T-helper 17 cell (primary cell): ENCODE results near the gene THUMPD2. TPM values are rescaled to one million over a fixed set of nuclear protein-coding genes. Genes with fewer than 3 reads are reported as not detected.

Experiments
- ATAC-seq: fragments of 150-1000 bp; cut with Tn5 transposase; 2 replicates; pipeline ENCODE4 v1.10.0; 2021; ENCODE audit warnings: mild to moderate bottlenecking, moderate library complexity
- DNase-seq, 3 donors: peaks; one replicate each; pipeline versions ENCODE4 v3.0.0 to v3.0.0-alpha.2; 2020 to 2021
- H3K9me3 ChIP-seq: one replicate; pipeline ENCODE4 v1.7.0; 2013; ENCODE audit warnings: low read length, mild to moderate bottlenecking; ENCODE audit not compliant: control insufficient read depth, poor library complexity, severe bottlenecking
- H3K27ac Mint-ChIP-seq: one replicate; pipeline ENCODE4 v1.8.0; 2022; ENCODE audit warnings: mild to moderate bottlenecking, moderate library complexity, mixed read lengths
- H3K27me3 Mint-ChIP-seq: one replicate; pipeline ENCODE4 v1.8.0; 2022; ENCODE audit warnings: mixed read lengths
- H3K36me3 Mint-ChIP-seq: one replicate; pipeline ENCODE4 v1.8.0; 2022; ENCODE audit warnings: low read depth, mixed read lengths
- H3K4me1 Mint-ChIP-seq: one replicate; pipeline ENCODE4 v1.8.0; 2022; ENCODE audit warnings: mild to moderate bottlenecking, mixed read lengths
- H3K4me3 Mint-ChIP-seq: one replicate; pipeline ENCODE4 v1.8.0; 2022; ENCODE audit warnings: mild to moderate bottlenecking, moderate library complexity, mixed read lengths
- total RNA-seq, 4 donors: library from RNA in 2 of 4; stranded (reverse) in 2 of 4; gene quantifications; one replicate each; pipeline ENCODE4 v1.2.3 and lab custom pipeline; 2022 to 2026

Gene THUMPD2
- total RNA-seq, 2 donors from 2014 or later, result 10.5 to 16.1 TPM

DNA sequence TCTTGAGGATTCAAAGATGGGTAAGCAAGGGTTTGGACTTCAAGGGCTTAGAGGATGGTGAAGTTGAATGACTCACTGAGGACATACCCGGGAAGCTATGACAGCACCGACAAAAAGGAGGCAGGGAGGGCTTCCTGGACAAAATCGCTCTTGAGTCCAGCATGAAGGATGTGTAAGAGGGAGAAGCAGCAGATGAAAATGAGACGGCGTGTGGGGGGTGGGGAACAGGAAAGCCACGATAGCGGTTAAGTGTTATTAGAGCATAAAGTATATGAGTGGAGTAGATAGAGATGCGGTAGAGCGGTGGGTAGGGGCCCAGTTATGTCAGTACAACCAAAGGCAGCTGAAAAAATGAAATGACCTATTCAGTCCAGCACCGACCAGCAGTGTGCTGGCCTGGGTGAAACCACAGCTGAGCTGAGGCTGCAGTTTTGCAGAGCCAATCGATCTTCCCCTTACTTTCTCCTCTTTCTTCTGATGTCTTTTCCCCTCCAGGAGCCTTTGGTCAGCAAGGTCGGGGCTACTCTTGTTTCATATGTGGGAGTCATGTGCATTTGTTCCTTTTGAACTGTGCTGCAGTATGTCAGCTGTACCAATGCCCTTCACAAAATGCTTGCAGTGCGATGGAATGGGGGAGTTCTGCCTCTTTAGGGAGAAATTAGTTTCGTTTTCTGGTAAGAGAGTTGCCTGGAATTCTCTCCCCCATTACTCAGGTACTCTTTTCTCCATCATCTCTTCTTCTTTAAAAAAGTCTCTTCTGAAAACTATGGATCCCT is 2.0 kb upstream of the THUMPD2 start:
- ATAC-seq, result no peak
- peaks cover 35% of the 10 kb centered on the region for H3K4me1 Mint-ChIP-seq
- H3K9me3 ChIP-seq, result no peaks in the 10 kb centered on the region
- DNase-seq, result no peak
- H3K4me3 Mint-ChIP-seq, result peak overlapping the region; percentile 96
- H3K27ac Mint-ChIP-seq, result peak overlapping the region; percentile 86
- H3K36me3 Mint-ChIP-seq, result no peaks in the 10 kb centered on the region
- peaks cover 12% of the 10 kb centered on the region for H3K27me3 Mint-ChIP-seq

DNA sequence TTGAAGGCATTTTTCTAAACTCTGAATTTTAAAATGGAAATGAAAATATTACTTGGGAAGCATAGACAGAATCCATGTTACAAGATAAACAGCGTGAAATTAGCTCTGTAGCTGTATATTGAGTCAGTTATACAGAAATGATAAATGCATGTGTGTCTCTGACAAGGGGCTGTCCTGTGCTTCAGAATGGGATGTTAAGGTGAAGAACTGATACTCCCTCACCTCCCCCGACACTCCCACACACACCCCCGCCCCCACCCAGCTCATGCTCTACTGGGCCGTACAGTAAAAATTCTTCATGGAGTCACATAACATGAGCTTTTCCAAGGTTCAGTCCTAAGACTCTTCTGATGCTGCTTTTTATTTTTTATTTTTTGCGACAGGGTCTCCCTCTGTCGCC is 869 bp upstream of the THUMPD2 start:
- Mint-ChIP-seq H3K4me1 (peaks cover 33% of the 10 kb centered on the region), H3K36me3 (no peaks in the 10 kb centered on the region), H3K4me3 (peak overlapping the region; percentile 96), H3K27ac (peak overlapping the region; percentile 94), H3K27me3 (peaks cover 4% of the 10 kb centered on the region)
- no peak for DNase-seq
- H3K9me3 ChIP-seq, result no peaks in the 10 kb centered on the region
- no peak for ATAC-seq

DNA sequence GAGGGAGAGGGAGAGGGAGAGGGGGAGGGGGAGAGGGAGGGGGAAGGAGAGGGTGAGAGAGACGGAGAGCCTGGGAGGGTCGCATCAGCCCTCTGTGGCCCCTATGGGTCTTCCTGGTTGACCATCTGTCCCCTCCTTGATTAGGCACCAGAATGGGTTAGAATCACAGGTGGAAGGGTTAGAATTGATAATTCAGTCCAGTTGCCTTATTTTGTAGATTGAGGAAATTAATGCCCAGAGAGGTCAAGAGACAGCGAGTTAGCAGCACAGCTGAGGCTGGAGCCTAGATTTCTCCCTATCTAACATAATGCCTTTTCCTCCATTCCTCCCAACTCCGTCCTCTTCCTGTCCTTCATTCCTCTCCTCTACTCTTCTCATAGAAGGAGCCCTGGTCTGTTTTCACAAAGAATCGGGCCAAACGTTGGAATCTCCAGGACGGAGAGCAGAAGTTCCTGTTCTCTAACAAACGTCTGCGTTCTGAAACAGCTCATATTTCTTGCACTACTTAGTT is 338 bp upstream of the THUMPD2 start:
- no peaks in the 10 kb centered on the region for H3K9me3 ChIP-seq
- ATAC-seq (no peak), DNase-seq (no peak)
- H3K4me3 Mint-ChIP-seq, result peak overlapping the region; percentile 96
- H3K27me3 Mint-ChIP-seq, result peaks cover under 1% of the 10 kb centered on the region
- H3K27ac Mint-ChIP-seq, result peak overlapping the region; percentile 94
- H3K36me3 Mint-ChIP-seq, result no peaks in the 10 kb centered on the region
- H3K4me1 Mint-ChIP-seq, result peaks cover 35% of the 10 kb centered on the region

DNA sequence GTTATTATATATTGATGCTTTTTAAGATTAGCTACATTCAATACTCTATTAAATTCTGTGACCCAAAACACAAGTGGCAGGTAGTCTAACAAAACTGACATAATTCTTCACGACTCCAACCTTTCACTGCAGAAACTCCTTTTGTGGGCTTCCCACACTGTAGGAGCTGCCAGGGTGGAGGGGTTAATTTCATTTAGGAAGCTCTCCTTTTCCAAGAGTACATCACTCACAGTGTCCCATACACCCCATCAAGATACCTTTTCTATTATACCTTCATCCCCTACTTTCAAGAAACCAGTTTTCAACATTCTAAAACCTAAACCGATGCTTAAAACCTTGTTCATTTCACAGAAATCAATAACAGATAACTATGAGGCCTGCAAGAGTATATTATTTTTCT is 825 bp downstream of the THUMPD2 start:
- Mint-ChIP-seq H3K4me1 (peaks cover 35% of the 10 kb centered on the region), H3K27ac (peak overlapping the region; percentile 94), H3K27me3 (no peaks in the 10 kb centered on the region), H3K4me3 (peak overlapping the region; percentile 96), H3K36me3 (no peaks in the 10 kb centered on the region)
- ATAC-seq (no peak), DNase-seq (no peak)
- no peaks in the 10 kb centered on the region for H3K9me3 ChIP-seq

DNA sequence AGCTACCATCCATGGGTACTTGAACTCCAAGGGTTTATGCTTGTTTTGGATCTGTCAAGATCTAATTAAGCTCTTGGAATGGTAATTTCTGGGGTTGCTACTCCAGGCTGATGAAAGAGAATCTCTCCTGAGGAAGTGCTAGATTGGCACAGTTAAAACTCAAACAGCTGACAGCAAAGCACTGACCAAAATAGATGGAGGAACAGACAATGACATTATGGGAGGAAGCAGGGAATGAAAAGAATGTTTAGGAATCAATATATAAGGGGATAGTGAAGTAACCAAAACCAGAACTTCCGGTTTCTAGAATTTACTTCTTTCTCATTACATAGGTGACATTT is 6.3 kb downstream of the THUMPD2 start:
- no peak overlapping the region for H3K4me3 Mint-ChIP-seq
- H3K9me3 ChIP-seq, result no peaks in the 10 kb centered on the region
- no peaks in the 10 kb centered on the region for H3K27me3 Mint-ChIP-seq
- H3K36me3 Mint-ChIP-seq, result peaks cover 5% of the 10 kb centered on the region
- H3K4me1 Mint-ChIP-seq, result peaks cover 15% of the 10 kb centered on the region
- no peak for ATAC-seq
- H3K27ac Mint-ChIP-seq, result no peak overlapping the region
- DNase-seq, result no peak

DNA sequence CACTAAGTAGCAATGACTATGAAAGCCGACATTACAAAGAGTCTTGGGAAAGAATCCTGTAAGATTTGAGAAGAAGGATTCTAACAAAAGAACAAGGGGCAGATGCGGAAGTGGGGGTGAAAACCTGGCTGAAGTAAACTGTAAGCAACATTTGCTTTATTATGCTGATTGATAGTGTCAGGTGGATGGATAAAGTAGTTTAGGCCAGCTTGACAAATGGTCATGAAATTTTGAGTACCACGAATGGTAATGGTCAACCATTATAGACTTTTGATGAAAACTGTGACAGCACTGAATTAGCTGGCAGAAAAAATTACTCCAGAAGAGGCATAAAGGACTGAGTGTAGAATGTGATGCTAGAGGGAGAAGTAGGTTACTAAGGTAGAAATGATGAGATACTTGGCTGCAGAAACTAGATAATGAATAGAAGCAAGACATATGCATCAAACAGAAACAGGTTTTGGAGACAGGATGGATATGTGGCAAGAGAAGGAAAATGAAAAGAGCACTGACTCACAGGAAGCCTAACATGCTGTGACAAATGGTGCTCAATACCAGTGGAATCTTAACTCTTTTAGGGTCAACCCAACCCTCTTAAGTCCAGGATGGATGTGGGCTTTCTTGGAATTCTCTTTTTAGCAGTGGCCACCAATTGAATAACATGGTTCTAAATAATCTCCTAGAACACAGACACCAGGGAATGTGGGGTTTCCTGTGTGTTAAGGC is 6.8 kb downstream of the THUMPD2 start:
- peaks cover 12% of the 10 kb centered on the region for H3K4me1 Mint-ChIP-seq
- peaks cover 5% of the 10 kb centered on the region for H3K36me3 Mint-ChIP-seq
- no peaks in the 10 kb centered on the region for H3K9me3 ChIP-seq
- no peak overlapping the region for H3K27ac Mint-ChIP-seq
- ATAC-seq, result no peak
- H3K4me3 Mint-ChIP-seq, result no peak overlapping the region
- no peaks in the 10 kb centered on the region for H3K27me3 Mint-ChIP-seq
- DNase-seq, result no peak

DNA sequence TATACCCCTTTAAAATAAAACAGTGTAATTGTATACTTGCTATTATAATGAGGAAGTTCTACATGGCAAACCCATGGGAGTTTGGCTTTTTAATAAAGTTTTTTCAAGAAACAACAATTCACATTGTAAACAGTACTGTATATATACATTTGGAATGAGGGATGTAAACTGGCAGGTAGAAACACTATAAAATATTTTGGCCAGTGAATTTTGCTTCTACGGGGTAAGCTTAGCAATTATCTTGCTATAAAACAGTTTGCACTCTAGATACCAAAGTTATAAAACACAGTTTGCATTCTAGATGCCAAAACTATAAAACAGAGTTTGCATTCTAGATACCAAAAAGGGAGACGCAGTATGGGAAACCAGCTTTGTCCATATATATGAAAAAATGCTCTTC is 16.6 kb downstream of the THUMPD2 start:
- Mint-ChIP-seq H3K4me3 (no peak overlapping the region), H3K27ac (no peak overlapping the region), H3K4me1 (peaks cover 15% of the 10 kb centered on the region), H3K36me3 (peaks cover 26% of the 10 kb centered on the region), H3K27me3 (no peaks in the 10 kb centered on the region)
- DNase-seq (no peak), ATAC-seq (no peak)
- no peaks in the 10 kb centered on the region for H3K9me3 ChIP-seq

DNA sequence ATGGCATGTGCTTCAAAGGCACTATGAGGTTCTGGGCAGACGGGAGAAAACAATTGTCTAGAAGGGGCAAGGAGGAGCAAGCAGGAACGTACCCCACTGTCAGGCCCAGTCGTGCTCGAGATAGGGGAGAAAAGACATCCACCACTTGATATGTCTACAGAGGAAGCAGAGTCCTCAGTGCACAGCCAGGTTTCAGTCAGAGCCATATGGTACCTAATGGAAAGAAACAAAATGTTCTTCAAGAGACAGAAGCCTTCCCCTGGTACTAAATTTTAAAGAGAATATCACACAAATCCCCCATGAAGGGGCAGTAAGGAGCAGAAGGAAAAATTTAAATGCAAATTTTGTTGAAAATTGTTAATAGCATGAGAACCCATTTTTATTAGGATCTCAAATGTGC is 21.9 kb downstream of the THUMPD2 start:
- H3K4me3 Mint-ChIP-seq, result no peak overlapping the region
- ATAC-seq (no peak), DNase-seq (no peak)
- H3K9me3 ChIP-seq, result no peaks in the 10 kb centered on the region
- peaks cover 37% of the 10 kb centered on the region for H3K36me3 Mint-ChIP-seq
- H3K4me1 Mint-ChIP-seq, result peaks cover 21% of the 10 kb centered on the region
- H3K27me3 Mint-ChIP-seq, result no peaks in the 10 kb centered on the region
- H3K27ac Mint-ChIP-seq, result peak overlapping the region; percentile 17

DNA sequence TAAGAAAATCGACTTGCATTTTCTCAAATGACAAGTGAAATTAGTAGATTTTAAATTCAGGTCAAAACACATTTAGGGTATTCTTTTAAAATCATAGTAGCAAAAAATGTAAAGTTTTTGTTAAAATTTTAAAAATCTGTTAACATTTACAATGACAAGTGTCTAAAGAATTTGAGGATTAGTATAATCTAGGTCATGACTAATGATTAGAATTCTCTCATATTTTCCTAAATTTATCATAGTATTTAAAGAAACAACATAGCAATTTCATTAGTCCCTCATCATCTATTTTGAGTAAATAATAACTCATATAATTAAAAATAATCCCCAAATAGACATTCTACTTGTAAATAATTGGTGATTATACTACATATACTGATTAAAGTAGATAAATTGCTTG is 23.6 kb downstream of the THUMPD2 start:
- DNase-seq (no peak), ATAC-seq (no peak)
- H3K27ac Mint-ChIP-seq, result no peak overlapping the region
- peaks cover 21% of the 10 kb centered on the region for H3K4me1 Mint-ChIP-seq
- H3K36me3 Mint-ChIP-seq, result peaks cover 37% of the 10 kb centered on the region
- no peaks in the 10 kb centered on the region for H3K9me3 ChIP-seq
- H3K27me3 Mint-ChIP-seq, result no peaks in the 10 kb centered on the region
- H3K4me3 Mint-ChIP-seq, result no peak overlapping the region

DNA sequence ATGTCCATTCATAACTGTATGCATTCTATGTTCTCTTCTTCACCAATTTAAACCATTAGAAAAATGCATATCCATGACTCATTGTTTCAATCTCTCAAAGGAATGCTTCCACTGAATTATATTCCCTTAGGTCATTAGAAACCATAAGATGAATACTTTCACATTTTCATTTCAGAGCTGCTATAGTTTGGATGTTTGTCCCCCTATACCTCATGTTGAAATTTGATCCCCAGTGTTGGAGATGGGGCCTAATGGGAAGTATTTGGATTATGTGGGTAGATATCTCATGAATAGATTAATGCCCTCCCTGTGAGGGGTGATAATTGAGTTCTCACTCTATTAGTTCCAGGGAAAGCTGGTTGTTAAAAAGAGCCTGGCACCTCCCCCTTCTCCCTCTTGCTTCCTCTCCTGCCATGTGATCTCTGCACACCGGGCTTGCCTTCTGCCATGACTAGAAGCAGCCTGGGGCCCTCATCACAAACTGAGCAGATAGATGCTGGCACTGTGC is 35.7 kb downstream of the THUMPD2 start:
- Mint-ChIP-seq H3K27ac (peak overlapping the region; percentile 60), H3K4me3 (no peak overlapping the region), H3K27me3 (no peaks in the 10 kb centered on the region), H3K4me1 (peaks cover 7% of the 10 kb centered on the region), H3K36me3 (peaks cover 10% of the 10 kb centered on the region)
- no peak for DNase-seq
- H3K9me3 ChIP-seq, result no peaks in the 10 kb centered on the region
- no peak for ATAC-seq

DNA sequence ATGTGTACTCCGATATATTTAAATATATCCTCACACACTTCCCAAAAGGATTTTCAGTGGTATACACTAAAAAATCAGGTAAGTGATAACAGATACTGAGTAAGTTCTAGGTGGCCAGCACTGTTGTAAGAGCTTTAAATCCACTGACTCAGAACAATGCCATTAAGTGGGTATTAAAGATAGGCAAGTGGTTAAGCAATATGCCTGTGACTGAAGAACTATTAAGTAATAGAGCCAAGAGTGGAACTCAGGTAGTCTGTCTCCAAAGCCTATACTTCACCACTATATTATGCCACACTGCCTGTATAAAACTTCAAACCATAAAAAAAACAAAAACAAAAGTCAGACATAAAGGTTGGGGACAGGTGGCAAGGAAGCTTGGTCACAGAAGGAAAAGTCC is 37.2 kb downstream of the THUMPD2 start:
- H3K4me3 Mint-ChIP-seq, result no peak overlapping the region
- no peaks in the 10 kb centered on the region for H3K9me3 ChIP-seq
- H3K27me3 Mint-ChIP-seq, result no peaks in the 10 kb centered on the region
- peaks cover 13% of the 10 kb centered on the region for H3K4me1 Mint-ChIP-seq
- no peak overlapping the region for H3K27ac Mint-ChIP-seq
- ATAC-seq, result no peak
- no peak for DNase-seq
- peaks cover 19% of the 10 kb centered on the region for H3K36me3 Mint-ChIP-seq

DNA sequence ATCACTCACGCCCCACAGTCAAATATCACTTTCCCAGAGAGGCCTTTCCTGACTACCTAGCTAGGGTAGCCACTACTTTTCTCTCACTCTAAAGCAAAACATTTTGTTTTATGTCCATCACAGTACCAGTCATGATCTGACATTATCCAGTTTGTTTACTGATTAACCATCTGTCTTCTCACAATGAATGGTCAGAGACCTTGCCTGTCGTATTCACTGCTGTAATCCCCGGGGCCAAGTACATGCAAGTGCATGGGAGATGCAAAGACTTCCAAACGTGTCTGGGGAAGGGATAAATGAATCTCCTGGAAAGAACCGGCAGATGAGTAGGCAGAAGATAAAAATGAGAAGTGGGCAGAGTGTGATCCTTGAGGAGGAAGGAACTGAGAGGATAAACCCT is 39.7 kb downstream of the THUMPD2 start:
- ATAC-seq, result no peak

DNA sequence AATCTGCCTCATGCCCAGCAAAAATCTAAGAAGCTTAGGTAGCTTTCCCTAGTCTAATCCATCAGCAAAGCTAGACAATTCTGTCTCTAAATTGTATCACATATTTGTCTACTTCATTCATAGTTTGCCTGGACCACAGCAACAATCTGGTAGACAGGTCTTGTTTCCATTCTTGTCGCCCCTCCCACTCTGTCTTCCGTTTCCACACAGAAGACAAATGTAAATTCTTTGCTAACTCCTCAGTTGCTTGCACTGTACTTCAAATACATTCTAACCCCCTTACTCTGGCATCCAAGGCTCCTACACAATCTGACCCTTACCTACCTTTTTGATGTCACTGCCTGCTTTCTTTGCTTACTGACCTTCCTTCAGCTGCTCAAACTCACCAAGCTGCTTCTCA is 40.1 kb downstream of the THUMPD2 start:
- H3K27me3 Mint-ChIP-seq, result no peaks in the 10 kb centered on the region
- DNase-seq (no peak), ATAC-seq (no peak)

More for the DNA sequence above, 39.7 kb downstream of the THUMPD2 start:
- no peaks in the 10 kb centered on the region for H3K9me3 ChIP-seq
- Mint-ChIP-seq H3K36me3 (peaks cover 19% of the 10 kb centered on the region), H3K27ac (no peak overlapping the region), H3K27me3 (no peaks in the 10 kb centered on the region), H3K4me3 (no peak overlapping the region), H3K4me1 (peaks cover 13% of the 10 kb centered on the region)
- DNase-seq, result no peak

More for the DNA sequence above, 40.1 kb downstream of the THUMPD2 start:
- H3K4me1 Mint-ChIP-seq, result peaks cover 13% of the 10 kb centered on the region
- peaks cover 19% of the 10 kb centered on the region for H3K36me3 Mint-ChIP-seq
- no peak overlapping the region for H3K27ac Mint-ChIP-seq
- no peaks in the 10 kb centered on the region for H3K9me3 ChIP-seq
- no peak overlapping the region for H3K4me3 Mint-ChIP-seq
